Right forelimb (tissue), 1 donor: ENCODE results near the gene KLRF2.
"Not testable (repeated sequence)": the region's sequence is repeated elsewhere in the genome, so short reads cannot be mapped to it uniquely, and the experiment has no call there.

Source experiments
- DNase-seq: peaks from one replicate; pipeline ENCODE4 v3.0.0-alpha.2; 2018

Gene KLRF2

GRCh38 chr12:9881246-9881645 is at the start of gene KLRF2:
TSS of gene KLRF2 (plus strand) at chr12:9881489. CDS start at chr12:9881596, 107 bp downstream.
- DNase-seq = no peak

GRCh38 chr12:9831720-9832119 is 49.6 kb upstream of the KLRF2 start:
- DNase-seq = no peak

- DNase-seq = no peak
These were observed 37.9 kb upstream of the KLRF2 start for GRCh38 chr12:9843407-9843806.

- DNase-seq = no peak
These were observed 32.4 kb upstream of the KLRF2 start for GRCh38 chr12:9848899-9849298.

- no peak for DNase-seq
These were observed 30.2 kb upstream of the KLRF2 start for GRCh38 chr12:9851050-9851449.

GRCh38 chr12:9851927-9852326 is 29.4 kb upstream of the KLRF2 start:
- DNase-seq = no peak

GRCh38 chr12:9856151-9856550 is 25.1 kb upstream of the KLRF2 start:
- no peak for DNase-seq

- no peak for DNase-seq
These were observed 24.4 kb upstream of the KLRF2 start for GRCh38 chr12:9856894-9857293.

- DNase-seq = no peak
These were observed 23.2 kb upstream of the KLRF2 start for GRCh38 chr12:9858135-9858534.

- no peak for DNase-seq
These were observed 16.2 kb upstream of the KLRF2 start for GRCh38 chr12:9864913-9865675.

- DNase-seq = no peak
These were observed 14.4 kb upstream of the KLRF2 start for GRCh38 chr12:9866860-9867269.

- no peak for DNase-seq
These were observed 13.8 kb upstream of the KLRF2 start for GRCh38 chr12:9867531-9867930.

- DNase-seq = no peak
These were observed 12.9 kb upstream of the KLRF2 start for GRCh38 chr12:9868311-9868801.

- no peak for DNase-seq
These were observed 12.4 kb upstream of the KLRF2 start for GRCh38 chr12:9868951-9869306.

GRCh38 chr12:9869307-9870161 is 11.8 kb upstream of the KLRF2 start, which contains the start of gene CLEC2B:
TSS of gene CLEC2B (minus strand) at chr12:9869354.
- DNase-seq = no peak

GRCh38 chr12:9870286-9870866 is 10.9 kb upstream of the KLRF2 start:
- no peak for DNase-seq

GRCh38 chr12:9872162-9872561 is 9.1 kb upstream of the KLRF2 start:
- no peak for DNase-seq

GRCh38 chr12:9872742-9873141 is 8.5 kb upstream of the KLRF2 start:
- DNase-seq = no peak

GRCh38 chr12:9876120-9876519 is 5.2 kb upstream of the KLRF2 start:
- not testable (repeated sequence) for DNase-seq

GRCh38 chr12:9880532-9881078 is 684 bp upstream of the KLRF2 start:
- DNase-seq = no peak

- no peak for DNase-seq
These were observed 699 bp downstream of the KLRF2 start for GRCh38 chr12:9881988-9882387.

GRCh38 chr12:9883175-9883574 is 1.9 kb downstream of the KLRF2 start:
- DNase-seq = no peak

GRCh38 chr12:9888665-9889273 is 7.5 kb downstream of the KLRF2 start:
- no peak for DNase-seq
